ENCODE results near the gene IGDCC3.
"Not testable (repeated sequence)": the region's sequence is repeated elsewhere in the genome, so short reads cannot be mapped to it uniquely, and the experiment has no call there.

IGDCC3 gene

GRCh38 chr15:65369212-65369547, 8.6 kb downstream of the IGDCC3 start:
- no peak for DNase-seq (ENCODE audit: low spot score)

- peak; percentile 80 for DNase-seq (ENCODE audit: low spot score)
These were observed 9.2 kb downstream of the IGDCC3 start for GRCh38 chr15:65368302-65369211.

- no peak for DNase-seq (ENCODE audit: low spot score)
These were observed 11.5 kb downstream of the IGDCC3 start for GRCh38 chr15:65366122-65366892.

- no peak for DNase-seq (ENCODE audit: low spot score)
These were observed 12.6 kb downstream of the IGDCC3 start for GRCh38 chr15:65365229-65365628.

GRCh38 chr15:65363766-65364165, 14.0 kb downstream of the IGDCC3 start:
- no peak for DNase-seq (ENCODE audit: low spot score)

GRCh38 chr15:65363306-65363705, 14.5 kb downstream of the IGDCC3 start:
- no peak for DNase-seq (ENCODE audit: low spot score)

GRCh38 chr15:65362491-65362890, 15.3 kb downstream of the IGDCC3 start:
- DNase-seq (ENCODE audit: low spot score): no peak

GRCh38 chr15:65361708-65362459, 15.9 kb downstream of the IGDCC3 start:
- DNase-seq (ENCODE audit: low spot score): no peak

GRCh38 chr15:65360506-65360905, 17.3 kb downstream of the IGDCC3 start:
- DNase-seq (ENCODE audit: low spot score): no peak

- no peak for DNase-seq (ENCODE audit: low spot score)
These were observed 21.8 kb downstream of the IGDCC3 start for GRCh38 chr15:65355988-65356353.

- DNase-seq (ENCODE audit: low spot score): peak; percentile 93
These were observed 22.4 kb downstream of the IGDCC3 start for GRCh38 chr15:65355173-65355987.

GRCh38 chr15:65354835-65355172, 23.0 kb downstream of the IGDCC3 start:
- DNase-seq (ENCODE audit: low spot score): no peak

- DNase-seq (ENCODE audit: low spot score): not testable (repeated sequence)
These were observed 25.8 kb downstream of the IGDCC3 start for GRCh38 chr15:65351972-65352371.

- DNase-seq (ENCODE audit: low spot score): no peak
These were observed 28.5 kb downstream of the IGDCC3 start for GRCh38 chr15:65349338-65349737.

GRCh38 chr15:65347756-65348155, 30.0 kb downstream of the IGDCC3 start:
- not testable (repeated sequence) for DNase-seq (ENCODE audit: low spot score)

GRCh38 chr15:65346856-65347598, 30.8 kb downstream of the IGDCC3 start:
- no peak for DNase-seq (ENCODE audit: low spot score)

- DNase-seq (ENCODE audit: low spot score): no peak
These were observed 32.9 kb downstream of the IGDCC3 start for GRCh38 chr15:65344914-65345275.

- no peak for DNase-seq (ENCODE audit: low spot score)
These were observed 33.4 kb downstream of the IGDCC3 start for GRCh38 chr15:65344214-65344913.

- no peak for DNase-seq (ENCODE audit: low spot score)
These were observed 34.3 kb downstream of the IGDCC3 start for GRCh38 chr15:65343374-65343981.

GRCh38 chr15:65342493-65342892, 35.3 kb downstream of the IGDCC3 start:
- no peak for DNase-seq (ENCODE audit: low spot score)

Measured in ecto neural progenitor cell (in vitro differentiated cells).